ENCODE data around the gene PBOV1. TPM values are rescaled to one million over a fixed set of nuclear protein-coding genes. Genes with fewer than 3 reads are reported as not detected.

Gene PBOV1
- total RNA-seq, 1 experiment from 2014 or later = not detected

GRCh38 chr6:138266095-138266494 lies 47.8 kb upstream of the PBOV1 start:
- TF ChIP-seq POLR2A (IDR thresholded peaks at IDR 0.05; ENCODE audit: borderline replicate concordance, extremely low read depth, insufficient read depth, insufficient read length) = no peak
- no peak for TF ChIP-seq SRF (IDR thresholded peaks at IDR 0.05; ENCODE audit: low read depth)
- TF ChIP-seq, protein P1, sequence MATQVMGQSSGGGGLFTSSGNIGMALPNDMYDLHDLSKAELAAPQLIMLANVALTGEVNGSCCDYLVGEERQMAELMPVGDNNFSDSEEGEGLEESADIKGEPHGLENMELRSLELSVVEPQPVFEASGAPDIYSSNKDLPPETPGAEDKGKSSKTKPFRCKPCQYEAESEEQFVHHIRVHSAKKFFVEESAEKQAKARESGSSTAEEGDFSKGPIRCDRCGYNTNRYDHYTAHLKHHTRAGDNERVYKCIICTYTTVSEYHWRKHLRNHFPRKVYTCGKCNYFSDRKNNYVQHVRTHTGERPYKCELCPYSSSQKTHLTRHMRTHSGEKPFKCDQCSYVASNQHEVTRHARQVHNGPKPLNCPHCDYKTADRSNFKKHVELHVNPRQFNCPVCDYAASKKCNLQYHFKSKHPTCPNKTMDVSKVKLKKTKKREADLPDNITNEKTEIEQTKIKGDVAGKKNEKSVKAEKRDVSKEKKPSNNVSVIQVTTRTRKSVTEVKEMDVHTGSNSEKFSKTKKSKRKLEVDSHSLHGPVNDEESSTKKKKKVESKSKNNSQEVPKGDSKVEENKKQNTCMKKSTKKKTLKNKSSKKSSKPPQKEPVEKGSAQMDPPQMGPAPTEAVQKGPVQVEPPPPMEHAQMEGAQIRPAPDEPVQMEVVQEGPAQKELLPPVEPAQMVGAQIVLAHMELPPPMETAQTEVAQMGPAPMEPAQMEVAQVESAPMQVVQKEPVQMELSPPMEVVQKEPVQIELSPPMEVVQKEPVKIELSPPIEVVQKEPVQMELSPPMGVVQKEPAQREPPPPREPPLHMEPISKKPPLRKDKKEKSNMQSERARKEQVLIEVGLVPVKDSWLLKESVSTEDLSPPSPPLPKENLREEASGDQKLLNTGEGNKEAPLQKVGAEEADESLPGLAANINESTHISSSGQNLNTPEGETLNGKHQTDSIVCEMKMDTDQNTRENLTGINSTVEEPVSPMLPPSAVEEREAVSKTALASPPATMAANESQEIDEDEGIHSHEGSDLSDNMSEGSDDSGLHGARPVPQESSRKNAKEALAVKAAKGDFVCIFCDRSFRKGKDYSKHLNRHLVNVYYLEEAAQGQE (IDR thresholded peaks at IDR 0.05; ENCODE audit: low read depth) = no peak
- TF ChIP-seq FOSL1 (IDR thresholded peaks at IDR 0.05; ENCODE audit: low read depth) = no peak
- no peak for TF ChIP-seq YY1 (IDR thresholded peaks at IDR 0.05; ENCODE audit: extremely low read depth, insufficient replicate concordance, low read depth, low read length)
- TF ChIP-seq, protein P2, sequence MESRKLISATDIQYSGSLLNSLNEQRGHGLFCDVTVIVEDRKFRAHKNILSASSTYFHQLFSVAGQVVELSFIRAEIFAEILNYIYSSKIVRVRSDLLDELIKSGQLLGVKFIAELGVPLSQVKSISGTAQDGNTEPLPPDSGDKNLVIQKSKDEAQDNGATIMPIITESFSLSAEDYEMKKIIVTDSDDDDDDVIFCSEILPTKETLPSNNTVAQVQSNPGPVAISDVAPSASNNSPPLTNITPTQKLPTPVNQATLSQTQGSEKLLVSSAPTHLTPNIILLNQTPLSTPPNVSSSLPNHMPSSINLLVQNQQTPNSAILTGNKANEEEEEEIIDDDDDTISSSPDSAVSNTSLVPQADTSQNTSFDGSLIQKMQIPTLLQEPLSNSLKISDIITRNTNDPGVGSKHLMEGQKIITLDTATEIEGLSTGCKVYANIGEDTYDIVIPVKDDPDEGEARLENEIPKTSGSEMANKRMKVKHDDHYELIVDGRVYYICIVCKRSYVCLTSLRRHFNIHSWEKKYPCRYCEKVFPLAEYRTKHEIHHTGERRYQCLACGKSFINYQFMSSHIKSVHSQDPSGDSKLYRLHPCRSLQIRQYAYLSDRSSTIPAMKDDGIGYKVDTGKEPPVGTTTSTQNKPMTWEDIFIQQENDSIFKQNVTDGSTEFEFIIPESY (IDR thresholded peaks at IDR 0.05; ENCODE audit: extremely low read depth, insufficient replicate concordance, low read length) = no peak
- no peak for TF ChIP-seq MAX (IDR thresholded peaks at IDR 0.05)
- no peak for TF ChIP-seq ZFX (IDR thresholded peaks at IDR 0.05)
- no peak for TF ChIP-seq EZH2 (IDR thresholded peaks at IDR 0.05)
- no peak for TF ChIP-seq CTCF (IDR thresholded peaks at IDR 0.05 in 2 of 3, conservative IDR thresholded peaks at IDR 0.05 in 1 of 3; ENCODE audit: borderline replicate concordance in 1 of 3, insufficient read depth in 1 of 3, low read depth in 2 of 3, low read length in 2 of 3)
- TF ChIP-seq CEBPB (IDR thresholded peaks at IDR 0.05; ENCODE audit: low read depth) = no peak
- no peak for TF ChIP-seq POLR2AphosphoS5 (IDR thresholded peaks at IDR 0.05; ENCODE audit: low read depth, low read length)
- no peak for TF ChIP-seq JUND (IDR thresholded peaks at IDR 0.05)
- no peak for TF ChIP-seq EGR1 (IDR thresholded peaks at IDR 0.05; ENCODE audit: low read depth)
- TF ChIP-seq CBX3 (IDR thresholded peaks at IDR 0.05; ENCODE audit: low read depth) = no peak
- no peak for TF ChIP-seq RAD21 (IDR thresholded peaks at IDR 0.05; ENCODE audit: low read depth)
- no peak for TF ChIP-seq SIN3A (IDR thresholded peaks at IDR 0.05; ENCODE audit: low read depth)
- CTCF ChIA-PET = no interaction called here

More at GRCh38 chr6:138266095-138266494, 47.8 kb upstream of the PBOV1 start:
- Histone ChIP-seq H3K36me3 (ENCODE audit: control insufficient read depth in 1 of 2, insufficient read depth in 2 of 2, low read length in 2 of 2) (no peaks in the 10 kb centered on the region), H3K9ac (ENCODE audit: low read length) (no peak overlapping the region), H3K79me2 (ENCODE audit: insufficient read depth, low read length) (no peaks in the 10 kb centered on the region), H3K4me3 (replicated peaks in 1 of 2; ENCODE audit: low read depth in 1 of 2, low read length in 2 of 2) (no peak overlapping the region), H3K9me2 (ENCODE audit: insufficient read depth) (no peaks in the 10 kb centered on the region), H3K27ac (ENCODE audit: low read depth, low read length) (no peak overlapping the region), H3K4me1 (ENCODE audit: control insufficient read depth in 1 of 2, insufficient read depth in 2 of 2, low read length in 2 of 2) (no peaks in the 10 kb centered on the region), H4K20me1 (ENCODE audit: insufficient read depth) (no peaks in the 10 kb centered on the region), H3K27me3 (ENCODE audit: insufficient read depth, low read length) (no peaks in the 10 kb centered on the region), H3K4me2 (ENCODE audit: low read length) (no peak overlapping the region), H2AFZ (ENCODE audit: low read depth, low read length, poor library complexity, severe bottlenecking) (no peak overlapping the region), H3K9me3 (ENCODE audit: control insufficient read depth in 1 of 2, insufficient read depth in 1 of 2, low read depth in 1 of 2, low read length in 2 of 2) (no peaks in the 10 kb centered on the region)
- intact Hi-C loops (cut with micrococcal nuclease) = no loop called here
- ATAC-seq (no peak), DNase-seq (ENCODE audit: low read depth, low spot score) (no peak)
- POLR2A ChIA-PET = no interaction called here
- RAD21 ChIA-PET (ENCODE audit: low non-redundant PET in 1 of 2, low total read pairs in 2 of 2, uncharacterized antibody in 2 of 2, unreplicated experiment in 2 of 2) = no interaction called here
- BruUV-seq (replicated peaks) = no TSS peak
